ENCODE measurements around the gene MT1M. TPM values are rescaled to one million over a fixed set of nuclear protein-coding genes. Genes with fewer than 3 reads are reported as not detected.

The MT1M gene
- polyA plus RNA-seq, 1 donor (not counting 4 experiments of a cell fraction or from before 2014, with no cell fraction given): 0.20 TPM

DNA sequence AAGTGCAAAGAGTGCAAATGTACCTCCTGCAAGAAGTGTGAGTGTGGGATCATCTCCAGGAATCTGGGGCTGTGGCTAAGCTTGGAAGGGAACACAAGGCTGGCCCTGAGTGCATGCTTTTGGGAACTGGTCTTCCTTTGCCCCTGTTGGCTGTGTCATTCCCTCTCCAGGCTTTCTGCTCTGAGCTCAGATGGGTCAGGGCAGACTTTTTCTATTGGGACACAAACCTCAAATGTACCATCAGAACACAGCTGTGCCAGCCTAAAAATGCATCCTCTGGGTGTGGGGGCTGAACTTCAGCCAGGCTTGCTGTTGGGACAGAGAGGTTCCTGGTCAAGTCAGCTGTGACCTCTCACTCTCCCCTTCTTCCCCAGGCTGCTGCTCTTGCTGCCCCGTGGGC is 20.1 kb downstream of the MT1M start:
- H3K4me3 ChIP-seq (ENCODE audit: control insufficient read depth in 2 of 3, extremely low read depth in 1 of 3, insufficient read depth in 2 of 3, low read depth in 1 of 3, low read length in 3 of 3): no peak overlapping the region
- no peak overlapping the region for H2AFZ ChIP-seq (ENCODE audit: control insufficient read depth, low read length)
- H4K20me1 ChIP-seq (ENCODE audit: control insufficient read depth, extremely low read depth, insufficient read depth, low read length): no peaks in the 10 kb centered on the region
- no peaks in the 10 kb centered on the region for H3K79me2 ChIP-seq (ENCODE audit: control insufficient read depth, insufficient read depth, low read length)
- FAIRE-seq (no peak), DNase-seq (ENCODE audit: low read depth, low spot score) (no peak)
- no peaks in the 10 kb centered on the region for H3K9me1 ChIP-seq (ENCODE audit: control insufficient read depth, extremely low read depth, insufficient read depth, low read length)
- H3K27me3 ChIP-seq (ENCODE audit: control insufficient read depth, extremely low read depth, insufficient read depth, low read length): peaks cover 5% of the 10 kb centered on the region
- H3K4me2 ChIP-seq (ENCODE audit: control insufficient read depth, extremely low read depth, insufficient read depth, low read depth, low read length): no peak overlapping the region
- no peak overlapping the region for H3K27ac ChIP-seq (ENCODE audit: control insufficient read depth, insufficient read depth, low read length)
- no peaks in the 10 kb centered on the region for H3K36me3 ChIP-seq (ENCODE audit: control insufficient read depth in 2 of 2, extremely low read depth in 1 of 2, insufficient read depth in 2 of 2, low read length in 2 of 2)
- H3K9ac ChIP-seq (ENCODE audit: control insufficient read depth, extremely low read depth, insufficient read depth, low read length): no peak overlapping the region
- dilution Hi-C loops (cut with MboI; ENCODE audit: extremely low pct_ligation_motif_present, low sequenced_read_pairs): no loop called here
- TF ChIP-seq, protein P1, sequence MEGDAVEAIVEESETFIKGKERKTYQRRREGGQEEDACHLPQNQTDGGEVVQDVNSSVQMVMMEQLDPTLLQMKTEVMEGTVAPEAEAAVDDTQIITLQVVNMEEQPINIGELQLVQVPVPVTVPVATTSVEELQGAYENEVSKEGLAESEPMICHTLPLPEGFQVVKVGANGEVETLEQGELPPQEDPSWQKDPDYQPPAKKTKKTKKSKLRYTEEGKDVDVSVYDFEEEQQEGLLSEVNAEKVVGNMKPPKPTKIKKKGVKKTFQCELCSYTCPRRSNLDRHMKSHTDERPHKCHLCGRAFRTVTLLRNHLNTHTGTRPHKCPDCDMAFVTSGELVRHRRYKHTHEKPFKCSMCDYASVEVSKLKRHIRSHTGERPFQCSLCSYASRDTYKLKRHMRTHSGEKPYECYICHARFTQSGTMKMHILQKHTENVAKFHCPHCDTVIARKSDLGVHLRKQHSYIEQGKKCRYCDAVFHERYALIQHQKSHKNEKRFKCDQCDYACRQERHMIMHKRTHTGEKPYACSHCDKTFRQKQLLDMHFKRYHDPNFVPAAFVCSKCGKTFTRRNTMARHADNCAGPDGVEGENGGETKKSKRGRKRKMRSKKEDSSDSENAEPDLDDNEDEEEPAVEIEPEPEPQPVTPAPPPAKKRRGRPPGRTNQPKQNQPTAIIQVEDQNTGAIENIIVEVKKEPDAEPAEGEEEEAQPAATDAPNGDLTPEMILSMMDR (optimal IDR thresholded peaks at IDR 0.05 in 1 of 3, IDR thresholded peaks at IDR 0.05 in 1 of 3, conservative IDR thresholded peaks at IDR 0.05 in 1 of 3; ENCODE audit: extremely low read depth in 1 of 3, insufficient read depth in 2 of 3, low read length in 3 of 3): no peak
- no peak for TF ChIP-seq EZH2 (IDR thresholded peaks at IDR 0.05; ENCODE audit: low read length)
- H3K4me1 ChIP-seq (ENCODE audit: control insufficient read depth, extremely low read depth, insufficient read depth, low read length): peaks cover 16% of the 10 kb centered on the region
- no peaks in the 10 kb centered on the region for H3K9me3 ChIP-seq (ENCODE audit: control insufficient read depth, low read depth, low read length)

GRCh38 chr16:56653218-56653617 is 20.8 kb downstream of the MT1M start:
- TF ChIP-seq, protein P1 (optimal IDR thresholded peaks at IDR 0.05 in 1 of 3, IDR thresholded peaks at IDR 0.05 in 1 of 3, conservative IDR thresholded peaks at IDR 0.05 in 1 of 3; ENCODE audit: extremely low read depth in 1 of 3, insufficient read depth in 2 of 3, low read length in 3 of 3): no peak
- no peak for TF ChIP-seq EZH2 (IDR thresholded peaks at IDR 0.05; ENCODE audit: low read length)
- H3K27ac ChIP-seq (ENCODE audit: control insufficient read depth, insufficient read depth, low read length): no peak overlapping the region
- peaks cover 20% of the 10 kb centered on the region for H3K4me1 ChIP-seq (ENCODE audit: control insufficient read depth, extremely low read depth, insufficient read depth, low read length)
- FAIRE-seq (no peak), DNase-seq (ENCODE audit: low read depth, low spot score) (no peak)
- no peaks in the 10 kb centered on the region for H4K20me1 ChIP-seq (ENCODE audit: control insufficient read depth, extremely low read depth, insufficient read depth, low read length)
- H3K36me3 ChIP-seq (ENCODE audit: control insufficient read depth in 2 of 2, extremely low read depth in 1 of 2, insufficient read depth in 2 of 2, low read length in 2 of 2): no peaks in the 10 kb centered on the region
- H3K9ac ChIP-seq (ENCODE audit: control insufficient read depth, extremely low read depth, insufficient read depth, low read length): no peak overlapping the region
- H3K4me3 ChIP-seq (ENCODE audit: control insufficient read depth in 2 of 3, extremely low read depth in 1 of 3, insufficient read depth in 2 of 3, low read depth in 1 of 3, low read length in 3 of 3): no peak overlapping the region
- no peak overlapping the region for H2AFZ ChIP-seq (ENCODE audit: control insufficient read depth, low read length)
- peaks cover 7% of the 10 kb centered on the region for H3K27me3 ChIP-seq (ENCODE audit: control insufficient read depth, extremely low read depth, insufficient read depth, low read length)
- H3K9me1 ChIP-seq (ENCODE audit: control insufficient read depth, extremely low read depth, insufficient read depth, low read length): no peaks in the 10 kb centered on the region
- no peak overlapping the region for H3K4me2 ChIP-seq (ENCODE audit: control insufficient read depth, extremely low read depth, insufficient read depth, low read depth, low read length)
- no peaks in the 10 kb centered on the region for H3K9me3 ChIP-seq (ENCODE audit: control insufficient read depth, low read depth, low read length)
- H3K79me2 ChIP-seq (ENCODE audit: control insufficient read depth, insufficient read depth, low read length): no peaks in the 10 kb centered on the region
- dilution Hi-C loops (cut with MboI; ENCODE audit: extremely low pct_ligation_motif_present, low sequenced_read_pairs): no loop called here
